NCI-H1092 (cell line): ENCODE data around the gene SETMAR.
"Not testable (repeated sequence)": the region's sequence is repeated elsewhere in the genome, so short reads cannot be mapped to it uniquely, and the experiment has no call there.

Experiments used
- DNase-seq: peaks from one replicate; lab custom pipeline; 2025; lab: John Stamatoyannopoulos, UW

SETMAR gene

DNA sequence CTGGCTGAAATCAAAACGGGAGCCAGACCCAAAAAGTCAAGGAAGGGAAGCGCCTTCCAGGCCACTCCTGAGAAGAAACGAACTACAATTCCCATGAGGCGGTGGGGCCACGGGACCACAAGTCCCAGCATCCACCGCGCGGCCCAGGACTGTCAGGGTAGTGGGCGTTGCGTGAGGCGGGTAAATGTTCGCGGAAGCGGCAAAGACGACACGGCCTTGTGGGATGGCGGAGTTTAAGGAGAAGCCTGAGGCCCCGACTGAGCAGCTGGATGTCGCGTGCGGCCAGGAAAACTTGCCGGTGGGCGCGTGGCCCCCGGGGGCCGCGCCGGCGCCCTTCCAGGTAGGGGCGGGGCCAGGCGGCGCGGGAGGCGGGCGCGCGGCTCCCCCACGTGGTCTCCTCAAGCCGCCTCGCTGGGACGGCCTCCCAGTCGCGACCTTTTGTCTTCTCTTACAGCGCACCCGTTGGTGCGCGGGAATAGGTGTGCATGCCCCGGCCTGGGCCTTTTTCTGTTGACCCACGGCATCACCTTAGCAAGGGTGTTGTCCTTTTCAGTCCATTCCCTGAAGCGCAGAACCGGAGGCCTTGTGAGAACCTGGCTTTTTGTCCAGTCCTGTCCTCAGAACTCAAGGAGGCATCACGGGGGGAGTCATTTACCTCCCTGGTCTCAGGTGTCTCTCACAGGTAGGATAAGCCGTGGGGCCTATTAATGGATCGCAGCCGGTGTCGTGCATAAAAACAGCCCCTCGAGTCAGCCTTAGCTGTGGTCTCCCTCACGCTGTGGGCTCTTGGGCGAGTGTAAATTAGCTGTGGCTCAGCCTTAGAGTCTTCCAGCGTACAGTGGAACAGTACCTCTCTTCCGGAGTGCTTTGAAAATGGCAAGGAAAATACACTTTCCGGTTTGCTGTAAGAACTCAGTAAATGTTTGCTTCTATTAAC, at the start of gene SETMAR:
Gene SETMAR, plus strand, starts transcription at position 183 of the 937 bp plus-strand sequence. Its CDS starts 2 bp downstream, at position 185.
- DNase-seq = peak; percentile 51

DNA sequence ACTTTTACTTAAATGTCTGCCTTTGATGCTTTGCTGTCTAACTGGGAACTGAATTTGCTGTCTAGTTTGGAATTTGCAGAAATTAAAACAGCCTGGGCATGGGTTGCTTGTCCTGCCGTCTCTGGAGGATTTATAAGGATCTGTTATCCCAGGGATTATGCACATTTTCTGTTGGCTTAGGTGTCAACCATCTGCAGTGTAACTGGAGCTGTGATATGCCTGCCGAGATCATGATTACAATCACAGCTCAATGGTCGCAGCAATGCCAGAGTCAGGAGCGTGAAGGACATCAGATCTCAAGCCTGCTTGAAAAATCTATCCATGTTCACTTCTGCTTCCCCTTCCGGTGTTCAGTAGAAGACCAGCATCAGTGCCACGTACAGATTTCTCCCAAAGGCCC, 41.8 kb upstream of the SETMAR start:
- no peak for DNase-seq

DNA sequence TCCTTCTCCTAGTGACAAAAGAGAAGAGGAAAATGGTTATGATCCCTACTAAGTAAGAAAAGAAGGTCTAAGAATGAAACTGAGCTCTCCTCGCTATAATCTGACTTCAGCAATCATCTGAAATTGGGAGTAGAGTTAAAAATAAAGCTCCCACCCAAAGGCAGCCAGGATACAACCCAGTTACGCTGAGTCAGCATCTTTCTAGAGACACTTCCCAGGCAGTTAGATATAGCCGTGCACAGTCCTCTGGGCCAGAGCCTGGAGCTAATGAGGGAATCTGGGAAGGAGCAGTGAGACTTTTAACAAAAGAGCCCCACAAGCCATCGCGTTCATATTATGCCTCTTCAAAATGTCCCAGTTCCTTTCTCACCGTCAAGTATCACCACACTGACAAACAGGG, 39.1 kb upstream of the SETMAR start:
- DNase-seq = no peak

DNA sequence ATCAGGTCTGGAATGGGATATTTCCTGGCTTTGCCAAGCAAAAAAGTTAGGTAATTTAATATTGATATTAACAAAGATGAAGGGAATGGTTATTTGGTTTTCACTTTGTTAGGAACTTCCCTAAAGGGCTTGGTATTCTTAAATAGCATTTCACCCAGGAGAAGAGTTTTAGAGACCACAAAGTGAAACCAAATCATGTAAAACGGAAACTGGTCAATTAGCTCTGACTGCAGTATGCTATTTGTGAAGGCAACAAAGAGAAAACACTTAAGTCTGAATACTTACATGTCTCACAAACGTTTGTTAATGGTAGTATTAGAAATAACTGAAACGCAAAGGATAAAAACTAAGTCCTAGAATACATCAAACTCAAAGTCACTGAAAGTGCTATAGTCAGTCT, 32.4 kb upstream of the SETMAR start:
- no peak for DNase-seq

DNA sequence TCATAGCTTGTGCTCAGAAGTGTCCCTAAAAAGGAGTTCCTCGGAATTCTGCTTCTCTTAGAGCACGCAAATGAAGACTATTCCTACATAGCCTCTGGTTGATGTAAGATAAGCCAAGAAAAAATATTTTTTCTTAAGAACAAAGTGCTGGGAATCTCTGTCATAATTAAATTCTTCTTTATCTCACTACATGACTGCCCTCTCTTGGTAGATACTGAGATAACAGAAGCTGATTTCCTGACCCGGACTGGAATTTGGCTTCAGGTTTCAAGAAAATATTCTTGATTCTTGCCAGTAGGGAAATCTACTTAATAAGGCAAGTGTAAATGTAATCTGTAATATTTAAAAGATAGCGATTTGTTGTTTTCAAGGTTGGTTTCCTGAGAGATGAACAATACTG, 31.3 kb upstream of the SETMAR start:
- no peak for DNase-seq

DNA sequence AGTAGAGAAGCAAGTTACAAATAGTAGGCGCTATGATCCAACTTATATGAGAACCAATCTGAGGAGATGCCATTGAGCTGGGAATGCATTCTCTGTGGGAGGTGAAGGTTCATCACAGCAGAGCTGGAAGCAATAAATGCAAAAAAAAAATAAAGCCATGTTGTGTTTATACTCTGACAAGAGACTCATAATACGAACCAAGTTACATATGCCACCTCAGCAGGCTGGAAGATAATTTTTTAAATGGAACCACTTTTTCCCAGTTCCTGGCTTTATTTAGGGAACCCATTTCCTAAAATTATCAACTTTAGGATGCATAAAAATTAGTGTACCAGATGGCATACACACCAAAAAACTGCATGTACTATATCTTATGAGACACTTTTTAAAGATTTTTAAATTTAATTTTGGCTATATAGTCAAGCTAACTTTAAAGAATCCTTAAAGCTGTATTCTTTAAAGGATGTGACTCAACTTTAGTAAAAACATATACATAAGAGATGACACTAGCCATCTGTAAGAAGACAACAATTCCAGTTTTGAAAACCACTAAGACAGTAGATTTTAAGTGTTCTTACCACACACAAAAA, 23.6 kb upstream of the SETMAR start:
- no peak for DNase-seq

DNA sequence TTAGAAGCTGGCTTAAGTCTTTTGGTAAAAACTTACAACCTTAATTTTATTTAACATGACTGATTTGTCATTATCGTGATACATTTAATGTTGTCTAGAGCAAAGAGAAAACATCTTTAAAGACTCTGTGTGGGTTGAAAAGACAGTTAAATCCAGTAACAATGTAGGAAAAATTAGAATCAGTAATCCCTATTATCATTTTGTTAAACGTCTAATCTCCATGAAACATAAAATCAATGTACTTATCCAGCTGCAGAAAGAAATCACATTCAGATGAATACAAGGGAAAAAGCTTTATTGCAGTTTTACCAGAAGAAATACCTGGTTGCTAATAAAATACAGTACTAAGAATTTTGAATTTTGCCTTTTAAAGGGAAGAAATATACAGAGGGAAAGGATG, 21.2 kb upstream of the SETMAR start:
- no peak for DNase-seq

DNA sequence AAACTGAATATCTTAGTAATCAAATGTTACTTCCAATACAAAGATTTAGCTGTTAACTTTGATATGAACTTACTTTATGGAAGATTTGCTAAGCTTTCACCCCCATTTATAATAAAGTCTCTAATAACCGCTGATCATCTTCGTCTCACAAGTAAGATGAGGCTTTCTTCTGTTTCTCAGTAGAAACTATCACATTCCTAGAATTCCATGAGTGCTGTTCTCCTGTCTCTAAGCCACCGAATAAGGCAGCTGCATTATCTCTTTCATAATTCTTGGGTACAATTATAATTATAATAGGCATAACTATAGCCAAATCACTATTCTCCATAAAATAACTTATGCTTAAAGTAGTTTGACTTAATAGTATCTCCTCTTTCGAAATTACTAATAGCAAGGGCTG, 18.3 kb upstream of the SETMAR start:
- no peak for DNase-seq

DNA sequence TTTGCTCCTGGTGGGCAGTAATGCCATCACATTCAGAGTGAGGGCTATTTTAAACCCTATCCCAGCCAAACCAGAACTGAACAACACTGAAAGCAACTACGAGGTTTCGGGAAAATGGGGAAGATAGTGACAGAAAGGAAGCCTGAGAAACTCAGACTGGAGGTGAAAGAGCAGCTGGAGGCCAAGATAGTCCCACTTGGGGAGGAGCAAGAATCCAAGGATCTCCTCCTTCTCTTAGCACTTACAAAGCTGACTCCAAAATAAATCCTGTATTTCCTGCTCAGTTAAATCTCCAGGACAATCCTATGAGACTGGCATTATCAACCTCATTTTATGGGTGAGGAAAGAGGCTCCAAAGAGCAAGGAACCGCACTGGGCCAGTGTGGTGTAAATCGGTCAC, 14.1 kb upstream of the SETMAR start:
- DNase-seq = no peak

DNA sequence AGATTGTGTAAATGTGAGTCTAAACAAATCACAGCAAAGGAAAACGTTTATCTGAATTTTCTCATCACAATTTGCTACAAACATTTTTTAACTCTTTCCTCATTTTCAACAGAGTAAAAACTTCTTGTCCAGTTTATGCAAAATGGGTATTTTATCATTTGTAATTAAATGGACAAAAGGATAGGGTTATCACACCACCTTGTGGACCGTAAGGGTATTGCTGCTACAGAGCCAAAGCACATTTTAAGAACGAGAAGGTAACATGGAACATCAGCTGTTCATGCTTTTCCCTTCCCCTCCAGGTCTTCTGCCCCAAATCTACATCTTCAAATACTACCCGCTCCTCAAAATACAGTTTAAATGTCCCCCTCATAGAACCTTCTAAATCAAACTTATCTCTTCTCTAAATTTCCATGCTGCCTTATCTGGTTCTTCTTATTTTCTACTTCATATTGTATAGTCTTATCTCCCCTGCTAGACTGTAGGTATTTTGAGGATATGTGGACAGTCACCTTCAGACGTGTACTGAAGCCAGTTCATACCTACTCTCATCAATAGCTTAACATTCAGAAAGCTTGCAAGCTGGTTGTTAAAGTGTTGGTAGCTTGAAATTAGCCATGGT, 12.8 kb upstream of the SETMAR start:
- peak; percentile 3 for DNase-seq

DNA sequence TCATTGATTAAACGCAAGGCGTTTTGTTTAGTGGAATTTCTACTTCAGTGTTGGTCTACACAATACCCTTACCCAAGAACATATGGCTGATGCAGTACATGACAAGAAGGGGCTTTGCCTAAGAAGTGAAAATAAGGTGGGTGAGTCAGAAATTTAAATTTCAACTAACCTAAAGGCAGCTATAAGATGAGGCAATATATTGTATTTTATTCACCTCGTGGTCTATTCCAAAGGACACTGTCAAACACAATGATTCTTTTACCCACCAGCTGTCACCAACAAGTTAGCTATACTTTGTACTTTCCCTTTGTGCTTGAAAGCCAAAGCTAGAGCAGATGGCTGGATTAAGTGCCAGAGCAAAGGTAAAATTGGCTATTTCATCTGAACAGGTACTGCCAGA, 10.9 kb upstream of the SETMAR start:
- DNase-seq = no peak

DNA sequence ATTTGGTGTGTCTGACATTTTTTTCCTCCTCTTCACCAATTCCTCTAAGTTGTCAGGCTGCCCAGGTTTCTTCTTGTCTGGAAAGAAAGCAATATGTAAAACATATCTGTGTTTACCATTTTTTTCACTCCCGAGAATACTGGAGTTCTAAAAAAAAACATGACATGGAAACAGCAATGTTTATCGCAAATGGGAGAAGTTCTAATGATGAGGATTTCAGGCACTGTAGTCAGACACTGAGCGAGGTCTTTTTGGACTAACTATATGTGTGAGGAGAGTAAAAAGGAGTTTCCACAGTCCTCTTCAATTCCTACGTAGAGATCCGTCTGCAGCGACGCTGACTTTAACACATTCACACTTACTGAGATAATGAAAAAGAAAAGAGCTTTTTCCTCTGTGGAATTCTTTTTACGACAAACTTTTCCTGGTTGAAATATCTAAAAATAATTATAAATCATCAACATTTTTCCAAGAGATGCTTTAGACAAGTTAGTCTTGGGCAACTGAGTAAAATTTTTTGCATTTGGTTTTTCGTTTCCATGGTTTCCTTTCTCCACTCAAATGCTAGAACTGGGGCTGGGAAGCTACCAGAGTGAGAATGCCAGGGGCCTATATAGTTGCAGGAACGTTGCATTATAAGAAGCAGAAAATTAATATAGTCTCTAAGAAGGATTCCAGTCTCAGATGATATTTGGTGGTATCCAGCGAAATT, 8.4 kb upstream of the SETMAR start:
- no peak for DNase-seq

DNA sequence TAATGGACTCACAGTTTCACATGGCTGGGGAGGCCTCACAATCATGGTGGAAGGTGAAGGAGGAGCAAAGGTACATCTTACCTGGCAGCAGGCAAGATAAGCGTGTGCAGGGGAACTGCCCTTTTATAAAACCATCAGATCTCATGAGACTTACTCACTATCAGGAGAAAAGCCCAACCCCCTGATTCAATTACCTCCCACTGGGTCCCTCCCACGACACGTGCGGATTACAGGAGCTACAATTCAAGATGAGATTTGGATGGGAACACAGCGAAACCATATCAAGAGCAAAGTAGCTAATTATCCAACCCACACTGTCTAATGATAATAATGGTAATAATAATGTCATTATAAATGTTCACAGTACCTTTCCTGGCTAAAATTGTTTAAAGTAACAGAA, 6.7 kb upstream of the SETMAR start:
- not testable (repeated sequence) for DNase-seq

DNA sequence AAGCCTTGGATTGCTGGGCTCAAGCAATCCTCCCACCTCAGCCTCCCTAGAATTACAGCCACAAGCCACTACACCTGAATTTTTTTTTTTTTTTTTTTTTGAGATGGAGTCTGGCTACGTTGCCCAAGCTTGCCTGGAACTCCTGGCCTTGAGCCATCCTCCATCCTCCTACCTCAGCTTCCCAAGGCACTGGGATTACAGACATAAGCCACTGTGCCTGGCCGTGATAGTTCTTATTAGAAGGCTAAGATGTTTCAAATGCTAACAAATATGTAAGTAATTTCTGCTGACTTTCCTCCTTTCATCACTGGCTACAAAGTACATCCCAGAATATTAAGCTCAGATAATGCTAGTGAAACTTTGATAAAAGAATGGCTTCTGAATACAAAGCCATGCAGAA, 5.7 kb upstream of the SETMAR start:
- DNase-seq = no peak

DNA sequence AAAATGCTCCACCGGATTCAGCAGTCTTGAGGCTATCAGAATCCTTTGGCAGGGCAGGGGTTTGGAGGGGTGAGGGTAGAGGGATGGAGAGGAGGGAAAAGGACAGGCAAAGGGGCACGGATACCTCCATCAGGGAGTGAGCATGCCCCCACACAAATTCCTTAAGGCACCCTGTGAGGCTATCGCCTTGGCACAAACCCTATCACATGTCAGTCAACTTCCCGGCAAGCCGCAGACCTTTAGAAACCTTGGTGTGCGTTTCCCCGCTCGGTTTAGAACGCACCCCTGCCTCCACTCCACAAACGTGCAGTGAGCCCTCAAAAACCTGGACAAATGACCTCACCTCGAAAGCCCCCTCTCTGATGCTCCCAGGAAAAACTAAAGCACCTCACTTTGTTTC, 422 bp upstream of the SETMAR start:
- no peak for DNase-seq

DNA sequence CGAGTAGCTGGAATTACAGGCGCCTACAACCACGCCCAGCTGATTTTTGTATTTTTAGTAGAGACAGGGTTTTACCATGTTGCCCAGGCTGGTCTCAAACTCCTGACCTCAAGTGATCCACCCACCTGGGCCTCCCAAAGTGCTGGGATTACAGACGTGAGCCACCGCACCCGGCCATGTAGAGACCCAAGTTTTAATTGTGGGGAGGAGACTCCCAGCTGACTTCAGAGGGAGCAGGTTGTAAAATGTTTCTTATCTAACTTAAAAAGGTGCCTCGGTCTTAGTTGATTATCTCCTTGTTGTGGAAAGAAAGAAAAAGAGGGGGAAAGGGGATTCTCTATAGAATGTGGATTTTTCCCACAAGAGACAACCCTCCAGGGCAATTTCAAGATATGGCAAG, 2.0 kb downstream of the SETMAR start:
- DNase-seq = not testable (repeated sequence)

DNA sequence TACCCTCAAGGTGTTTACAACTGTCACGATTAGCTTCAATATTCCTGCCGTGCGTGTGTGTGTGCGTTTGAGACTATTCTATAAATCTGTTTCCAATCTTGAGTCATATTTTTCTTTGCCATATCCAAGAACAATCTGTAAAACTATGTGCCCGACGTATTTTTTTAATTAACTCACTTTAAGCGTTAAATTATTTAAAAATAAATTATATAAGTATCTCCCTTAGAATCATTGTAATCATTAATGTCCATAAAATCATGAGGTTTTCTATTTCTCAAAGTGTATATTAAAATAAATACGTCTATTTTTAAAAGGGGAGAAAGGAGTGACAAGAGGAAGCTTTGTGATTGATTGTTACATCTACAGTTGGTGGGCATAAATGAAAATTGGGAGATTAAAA, 2.9 kb downstream of the SETMAR start:
- no peak for DNase-seq

DNA sequence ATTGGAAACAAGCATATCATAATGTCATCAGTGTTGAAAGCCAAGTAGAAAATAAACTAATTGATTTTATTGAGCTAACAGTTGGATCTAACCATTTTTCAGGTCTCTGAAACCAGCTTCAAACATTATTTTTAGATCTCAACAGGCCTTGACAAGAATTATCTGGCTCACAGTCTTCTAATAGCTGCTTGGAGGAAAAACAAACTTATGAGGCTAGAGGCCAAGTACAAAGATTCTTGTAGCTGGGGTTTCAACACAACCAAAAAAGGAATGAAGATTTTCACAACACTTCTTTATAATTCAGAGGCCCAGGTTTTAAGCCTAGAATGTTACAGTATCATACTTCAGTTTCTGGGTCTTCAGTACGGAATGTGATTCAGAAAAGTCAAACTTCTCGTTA, 3.7 kb downstream of the SETMAR start:
- no peak for DNase-seq

DNA sequence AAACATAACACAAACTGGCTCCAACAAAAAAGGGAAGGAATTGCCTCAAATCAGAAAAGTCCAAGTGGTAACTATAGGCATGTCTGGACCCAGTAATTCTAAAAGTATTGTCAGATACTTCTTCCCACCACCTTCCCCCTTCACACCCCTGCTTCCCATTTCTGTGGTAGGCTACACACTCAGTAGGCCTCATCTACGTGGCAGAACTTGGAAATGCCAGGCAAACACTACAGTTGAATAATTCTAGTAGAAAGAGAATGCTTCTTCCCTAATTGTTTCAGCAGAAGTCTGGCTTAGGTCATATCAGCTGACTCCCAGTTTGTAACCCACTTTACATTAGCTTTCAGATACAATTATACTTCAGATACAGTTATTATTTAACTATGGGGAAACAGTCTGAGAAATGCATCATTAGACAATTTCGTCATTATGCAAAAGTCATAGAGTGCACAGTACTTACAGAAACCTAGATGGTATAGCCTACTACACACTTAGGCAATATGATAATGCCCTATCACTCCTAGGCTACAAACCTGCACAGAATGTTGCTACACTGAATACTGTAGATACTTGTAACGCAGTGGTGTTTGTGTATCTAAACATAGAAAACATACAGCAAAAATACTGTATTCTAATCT, 6.4 kb downstream of the SETMAR start:
- no peak for DNase-seq

DNA sequence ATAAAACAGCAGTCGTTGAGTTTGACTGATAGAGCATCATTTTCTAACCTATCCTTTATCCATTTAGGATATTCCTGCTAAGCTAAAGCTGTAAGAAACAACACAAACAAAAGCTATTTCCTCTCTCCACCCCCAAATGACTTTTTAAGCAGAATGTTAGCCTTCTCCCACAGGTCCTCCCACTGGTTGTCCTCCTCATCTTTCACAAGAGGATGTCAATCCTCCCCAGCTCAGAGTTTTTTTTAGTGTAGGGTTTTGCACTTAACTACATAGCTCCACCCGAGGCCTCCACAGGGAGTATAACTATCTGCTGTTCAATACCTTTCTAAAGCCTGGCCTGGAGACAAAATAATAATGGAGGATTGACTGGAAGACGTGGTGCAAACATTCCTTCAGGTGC, 7.8 kb downstream of the SETMAR start:
- no peak for DNase-seq

DNA sequence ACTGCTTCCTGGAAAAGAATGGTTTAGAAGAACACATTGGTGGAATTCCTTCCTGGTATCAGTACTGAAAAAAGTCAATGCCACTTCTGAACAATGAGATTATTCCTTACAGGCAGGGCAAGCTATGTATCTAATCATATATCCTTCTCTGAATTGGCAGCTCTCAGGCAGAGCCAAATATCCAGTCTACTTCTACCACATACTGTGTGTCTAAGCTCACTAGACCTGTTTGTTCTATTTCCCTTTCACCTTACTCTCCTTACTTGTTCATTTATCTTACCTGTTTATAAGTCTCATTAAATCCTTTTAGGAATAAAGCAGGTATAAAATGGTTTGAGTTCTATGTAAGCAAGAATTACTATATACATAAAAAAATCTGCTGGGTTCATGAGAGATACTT, 8.3 kb downstream of the SETMAR start:
- no peak for DNase-seq
